DMS 273 treated with DMSO at 0.1 percent for 48 hours (cell line): Measurements from ENCODE around the gene NDE1.

Experiments used
- DNase-seq: peaks from one replicate; lab custom pipeline; 2025; lab: John Stamatoyannopoulos, UW

Gene NDE1

GRCh38 chr16:15739464-15739863, 89.4 kb downstream of the NDE1 start:
- no peak for DNase-seq

GRCh38 chr16:15739950-15740349, 89.9 kb downstream of the NDE1 start:
- no peak for DNase-seq

- DNase-seq, result no peak
Measured at GRCh38 chr16:15741207-15741871, 91.3 kb downstream of the NDE1 start.

- DNase-seq, result no peak
Measured at GRCh38 chr16:15742716-15743115, 92.7 kb downstream of the NDE1 start.

- no peak for DNase-seq
Measured at GRCh38 chr16:15743657-15744056, 93.6 kb downstream of the NDE1 start.

GRCh38 chr16:15746332-15746731, 96.3 kb downstream of the NDE1 start:
- no peak for DNase-seq

GRCh38 chr16:15747937-15748336, 97.9 kb downstream of the NDE1 start:
- no peak for DNase-seq

- no peak for DNase-seq
Measured at GRCh38 chr16:15748654-15749053, 98.6 kb downstream of the NDE1 start.

GRCh38 chr16:15749371-15749770, 99.3 kb downstream of the NDE1 start:
- DNase-seq, result no peak

GRCh38 chr16:15749985-15750384, 99.9 kb downstream of the NDE1 start:
- no peak for DNase-seq

- no peak for DNase-seq
Measured at GRCh38 chr16:15751940-15752339, 101.9 kb downstream of the NDE1 start.

- no peak for DNase-seq
Measured at GRCh38 chr16:15752717-15753488, 102.9 kb downstream of the NDE1 start.

- no peak for DNase-seq
Measured at GRCh38 chr16:15754821-15755534, 104.9 kb downstream of the NDE1 start.

GRCh38 chr16:15757077-15757386, 107.0 kb downstream of the NDE1 start:
- DNase-seq, result no peak

- no peak for DNase-seq
Measured at GRCh38 chr16:15757630-15758251, 107.7 kb downstream of the NDE1 start.

- no peak for DNase-seq
Measured at GRCh38 chr16:15759070-15759469, 109.0 kb downstream of the NDE1 start.

- DNase-seq, result no peak
Measured at GRCh38 chr16:15760129-15760528, 110.1 kb downstream of the NDE1 start.

- no peak for DNase-seq
Measured at GRCh38 chr16:15764112-15764511, 114.1 kb downstream of the NDE1 start.

- DNase-seq, result no peak
Measured at GRCh38 chr16:15765116-15765515, 115.1 kb downstream of the NDE1 start.

- DNase-seq, result no peak
Measured at GRCh38 chr16:15765880-15766279, 115.8 kb downstream of the NDE1 start.

- DNase-seq, result no peak
Measured at GRCh38 chr16:15766918-15767317, 116.9 kb downstream of the NDE1 start.

- DNase-seq, result no peak
Measured at GRCh38 chr16:15768201-15768600, 118.2 kb downstream of the NDE1 start.

- no peak for DNase-seq
Measured at GRCh38 chr16:15769239-15769638, 119.2 kb downstream of the NDE1 start.
